ENCODE measurements around the gene MILR1. TPM values are rescaled to one million over a fixed set of nuclear protein-coding genes. Genes with fewer than 3 reads are reported as not detected.

Gene MILR1
- total RNA-seq, 4 donors from 2014 or later: 2.9 to 6.6 (median 4.2) TPM

GRCh38 chr17:64500487-64500859, 51.6 kb downstream of the MILR1 start:
- H3K36me3 ChIP-seq: peaks cover 54 to 76% (median 70%) of the 10 kb centered on the region in 4 donors
- no peaks in the 10 kb centered on the region for H3K9me3 ChIP-seq
- no peaks in the 10 kb centered on the region for H3K27me3 ChIP-seq
- DNase-seq (ENCODE audit: extremely low spot score): no peak
- peaks cover 60 to 85% (median 81%) of the 10 kb centered on the region in 4 donors for H3K4me1 ChIP-seq
- H3K4me3 ChIP-seq: no peak overlapping the region
- H3K27ac ChIP-seq (replicated peaks in 1 of 4): peak overlapping the region in 1 of 4 donors; percentile 25
- TF ChIP-seq POLR2A (IDR thresholded peaks at IDR 0.05; ENCODE audit: low read depth) (no peak), EP300 (IDR thresholded peaks at IDR 0.05) (no peak), POLR2AphosphoS5 (IDR thresholded peaks at IDR 0.05) (no peak), CTCF (IDR thresholded peaks at IDR 0.05) (no peak)
- intact Hi-C loops (cut with DNase I): loop anchor here (5.0 kb wide), 1 partner anchor 152 kb away; no protein-coding TSS in a partner anchor
- 87% methylated on average over 8 of the region's 8 CpGs for WGBS

- Histone ChIP-seq H3K9me3 (no peaks in the 10 kb centered on the region), H3K27me3 (no peaks in the 10 kb centered on the region), H3K4me1 (peaks cover 54 to 79% (median 74%) of the 10 kb centered on the region in 4 donors), H3K27ac (replicated peaks in 1 of 4) (peak overlapping the region in 1 of 4 donors; percentile 99), H3K4me3 (no peak overlapping the region), H3K36me3 (peaks cover 54 to 76% (median 70%) of the 10 kb centered on the region in 4 donors)
- intact Hi-C loops (cut with DNase I): loop anchor here (5.0 kb wide), 1 partner anchor 151 kb away; no protein-coding TSS in a partner anchor
- TF ChIP-seq CTCF (IDR thresholded peaks at IDR 0.05) (no peak), EP300 (IDR thresholded peaks at IDR 0.05) (no peak), POLR2AphosphoS5 (IDR thresholded peaks at IDR 0.05) (no peak), POLR2A (IDR thresholded peaks at IDR 0.05; ENCODE audit: low read depth) (no peak)
- DNase-seq (ENCODE audit: extremely low spot score): no peak
- WGBS: 76% methylated on average over 11 of the region's 11 CpGs
Measured at GRCh38 chr17:64500862-64501765, 52.2 kb downstream of the MILR1 start.

GRCh38 chr17:64502021-64502420, 53.1 kb downstream of the MILR1 start:
- peaks cover 54 to 76% (median 70%) of the 10 kb centered on the region in 4 donors for H3K36me3 ChIP-seq
- H3K9me3 ChIP-seq: no peaks in the 10 kb centered on the region
- TF ChIP-seq POLR2A (IDR thresholded peaks at IDR 0.05; ENCODE audit: low read depth): no peak
- no peak for TF ChIP-seq POLR2AphosphoS5 (IDR thresholded peaks at IDR 0.05)
- no peak for TF ChIP-seq EP300 (IDR thresholded peaks at IDR 0.05)
- TF ChIP-seq CTCF (IDR thresholded peaks at IDR 0.05): no peak
- H3K4me1 ChIP-seq: peaks cover 54 to 75% (median 71%) of the 10 kb centered on the region in 4 donors
- intact Hi-C loops (cut with DNase I): loop anchor here (5.0 kb wide), 1 partner anchor 150 kb away; no protein-coding TSS in a partner anchor
- no peaks in the 10 kb centered on the region for H3K27me3 ChIP-seq
- 52% methylated on average over 3 of the region's 3 CpGs for WGBS
- peak overlapping the region in 2 of 4 donors; percentile 31 to 99 for H3K27ac ChIP-seq (replicated peaks in 1 of 4)
- H3K4me3 ChIP-seq: no peak overlapping the region
- no peak for DNase-seq (ENCODE audit: extremely low spot score)

GRCh38 chr17:64502809-64503208, 53.9 kb downstream of the MILR1 start:
- Histone ChIP-seq H3K9me3 (no peaks in the 10 kb centered on the region), H3K36me3 (peaks cover 54 to 72% (median 69%) of the 10 kb centered on the region in 4 donors), H3K4me1 (peaks cover 49 to 72% (median 67%) of the 10 kb centered on the region in 4 donors), H3K27ac (replicated peaks in 1 of 4) (peak overlapping the region in 3 of 4 donors; percentile 31 to 99 (median 99)), H3K27me3 (no peaks in the 10 kb centered on the region), H3K4me3 (no peak overlapping the region)
- no peak for DNase-seq (ENCODE audit: extremely low spot score)
- WGBS: 68% methylated on average over 2 of the region's 2 CpGs
- TF ChIP-seq CTCF (IDR thresholded peaks at IDR 0.05) (no peak), EP300 (IDR thresholded peaks at IDR 0.05) (no peak), POLR2AphosphoS5 (IDR thresholded peaks at IDR 0.05) (no peak), POLR2A (IDR thresholded peaks at IDR 0.05; ENCODE audit: low read depth) (no peak)
- intact Hi-C loops (cut with DNase I): loop anchor here (5.0 kb wide), 1 partner anchor 149 kb away; no protein-coding TSS in a partner anchor
